HG03175 (cell line): ENCODE measurements around the gene SYCE1.
"Not testable (repeated sequence)": the region's sequence is repeated elsewhere in the genome, so short reads cannot be mapped to it uniquely, and the experiment has no call there.

ENCODE experiments used
- ATAC-seq: cut with Tn5 transposase; IDR thresholded peaks from one replicate; pipeline ENCODE4 v1.9.1; 2021; ENCODE audit warnings: mild to moderate bottlenecking, moderate library complexity; ENCODE audit not compliant: unreplicated experiment

The SYCE1 gene, protein sequence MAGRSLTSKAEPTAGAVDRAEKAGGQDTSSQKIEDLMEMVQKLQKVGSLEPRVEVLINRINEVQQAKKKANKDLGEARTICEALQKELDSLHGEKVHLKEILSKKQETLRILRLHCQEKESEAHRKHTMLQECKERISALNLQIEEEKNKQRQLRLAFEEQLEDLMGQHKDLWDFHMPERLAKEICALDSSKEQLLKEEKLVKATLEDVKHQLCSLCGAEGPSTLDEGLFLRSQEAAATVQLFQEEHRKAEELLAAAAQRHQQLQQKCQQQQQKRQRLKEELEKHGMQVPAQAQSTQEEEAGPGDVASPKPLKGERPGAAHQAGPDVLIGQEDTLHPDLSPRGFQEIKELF

GRCh38 chr10:133565441-133566294 is at the start of gene SYCE1:
TSS of gene SYCE1 (minus strand) at chr10:133565583. CDS start at chr10:133565529, 54 bp downstream.
- ATAC-seq = no peak

DNA sequence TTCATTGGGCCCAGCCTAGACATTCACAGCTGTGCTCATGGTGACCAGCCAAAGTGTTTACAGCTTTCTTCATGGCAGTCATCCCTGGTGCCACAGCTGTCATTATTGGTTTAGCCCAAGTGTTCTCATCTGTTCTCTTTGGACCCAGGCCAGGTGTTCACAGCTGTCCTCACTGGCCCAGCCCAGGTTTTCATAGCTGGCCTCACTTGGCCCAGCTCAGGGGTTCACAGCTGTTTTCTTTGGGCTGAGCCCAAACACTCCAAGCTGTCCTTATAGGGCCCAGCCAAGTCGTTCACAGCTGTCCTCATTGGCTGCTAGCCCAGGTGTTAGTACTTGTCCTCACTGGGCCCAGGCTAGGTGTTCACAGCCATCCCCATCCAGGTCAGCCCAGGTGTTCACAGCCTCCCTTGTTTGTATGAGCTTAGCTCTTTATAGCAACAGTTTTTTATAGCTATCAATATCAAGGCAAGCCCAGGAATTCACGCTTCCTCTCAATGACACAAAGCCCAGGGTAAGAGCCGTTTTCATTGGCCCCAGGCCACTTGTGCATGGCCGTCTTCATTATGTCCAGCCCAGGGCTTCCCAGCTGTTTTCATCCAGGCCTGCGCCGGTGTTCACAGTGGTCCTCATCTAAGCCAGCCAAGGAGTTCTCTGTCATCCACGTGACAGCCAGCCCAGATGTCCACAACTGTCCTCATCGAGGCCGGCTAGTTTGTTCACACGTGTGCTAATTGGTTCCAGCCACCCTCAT is 49.6 kb upstream of the SYCE1 start:
- no peak for ATAC-seq

DNA sequence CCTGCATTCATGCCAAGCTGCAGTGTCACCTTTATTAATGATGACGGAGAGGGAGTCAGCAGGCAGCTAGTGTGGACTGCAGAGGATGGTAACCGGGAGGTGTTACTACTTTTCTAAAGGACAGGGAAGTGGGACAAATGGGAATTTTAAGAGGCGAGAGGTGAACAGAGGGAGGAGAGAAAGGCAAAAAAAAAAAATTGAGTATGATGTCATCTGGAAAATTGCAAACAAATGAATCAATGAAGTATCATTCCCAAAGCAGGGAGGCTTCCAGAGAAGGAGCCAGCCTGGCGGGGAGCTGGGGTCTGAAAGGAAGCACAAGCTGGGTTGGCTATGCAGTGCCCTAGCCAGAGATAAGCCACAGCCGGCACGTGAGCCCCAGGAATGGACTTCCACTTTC is 48.3 kb upstream of the SYCE1 start:
- ATAC-seq = no peak

DNA sequence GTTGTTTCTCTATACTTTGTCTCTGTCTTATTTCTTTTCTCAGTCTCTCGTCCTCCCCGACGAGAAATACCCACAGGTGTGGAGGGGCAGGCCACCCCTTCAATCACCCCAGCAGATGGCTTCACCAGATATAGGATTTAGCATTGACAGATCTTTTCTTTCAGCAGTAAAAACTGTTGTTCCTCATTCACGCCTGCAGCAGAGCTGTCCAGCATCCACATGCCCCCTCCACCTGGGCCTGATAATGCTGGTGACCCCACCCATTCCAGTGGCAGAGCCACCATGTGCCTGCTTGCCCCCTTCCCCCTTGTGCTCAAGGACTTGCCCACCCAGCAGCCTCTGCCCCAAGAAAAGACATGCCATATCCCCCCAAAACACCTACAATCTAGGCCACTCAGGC is 45.7 kb upstream of the SYCE1 start:
- ATAC-seq = no peak

DNA sequence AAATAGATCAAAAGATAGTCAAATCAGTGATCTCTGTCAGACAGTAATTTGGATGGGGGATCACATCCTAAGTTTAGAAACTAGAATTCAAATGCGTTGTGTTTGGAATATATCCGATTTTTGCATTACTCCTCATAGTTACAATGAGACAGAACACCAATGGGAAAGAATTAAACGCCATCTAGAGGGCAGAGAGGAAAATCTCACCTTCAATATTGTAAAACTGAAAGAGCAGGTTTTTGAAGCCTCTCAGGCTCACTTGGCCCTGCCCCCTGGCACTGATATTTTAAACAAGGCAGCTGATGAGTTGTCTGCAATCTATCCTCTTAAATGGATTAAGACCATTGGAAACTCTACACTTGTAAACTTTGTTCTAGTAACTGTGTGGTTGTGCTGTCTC is 43.5 kb upstream of the SYCE1 start:
- no peak for ATAC-seq

DNA sequence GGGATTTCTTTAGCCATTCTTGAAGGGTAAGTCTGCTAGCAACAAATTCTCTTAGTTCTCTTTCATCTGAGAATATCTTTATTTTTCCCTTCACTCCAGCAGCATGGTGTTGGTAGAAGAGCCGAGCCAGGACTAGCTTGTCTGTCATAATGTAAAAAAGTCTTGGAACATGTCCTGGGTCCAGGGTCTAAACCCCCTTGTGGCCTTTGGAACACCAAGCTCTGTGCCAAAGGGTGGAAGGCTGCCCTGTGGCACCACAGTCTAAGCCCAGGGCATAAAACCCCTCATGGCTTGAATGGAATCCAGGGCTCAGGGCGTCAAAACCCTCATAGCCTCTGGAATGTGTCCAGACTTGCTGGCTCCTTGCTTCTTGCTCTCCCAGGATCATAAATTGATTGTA is 38.1 kb upstream of the SYCE1 start:
- not testable (repeated sequence) for ATAC-seq

DNA sequence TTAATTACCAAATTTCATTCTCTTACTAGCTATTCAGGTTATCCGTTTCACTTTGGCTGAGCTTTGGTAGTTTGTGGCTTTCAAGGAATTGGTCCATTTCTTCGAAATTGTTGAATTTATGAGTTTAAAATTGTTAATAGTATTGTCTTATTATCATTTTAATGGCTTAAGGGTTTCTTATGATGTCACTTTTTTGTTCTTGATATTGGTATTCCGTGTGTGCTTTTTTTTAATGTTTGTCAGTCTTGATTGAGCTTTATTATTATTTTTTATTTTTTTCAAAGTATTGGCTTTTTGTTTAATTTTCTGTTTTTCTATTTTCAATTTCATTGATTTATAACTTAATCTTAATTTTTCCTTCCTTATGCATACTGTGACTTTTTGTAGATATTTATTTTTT is 35.3 kb upstream of the SYCE1 start:
- ATAC-seq = no peak

DNA sequence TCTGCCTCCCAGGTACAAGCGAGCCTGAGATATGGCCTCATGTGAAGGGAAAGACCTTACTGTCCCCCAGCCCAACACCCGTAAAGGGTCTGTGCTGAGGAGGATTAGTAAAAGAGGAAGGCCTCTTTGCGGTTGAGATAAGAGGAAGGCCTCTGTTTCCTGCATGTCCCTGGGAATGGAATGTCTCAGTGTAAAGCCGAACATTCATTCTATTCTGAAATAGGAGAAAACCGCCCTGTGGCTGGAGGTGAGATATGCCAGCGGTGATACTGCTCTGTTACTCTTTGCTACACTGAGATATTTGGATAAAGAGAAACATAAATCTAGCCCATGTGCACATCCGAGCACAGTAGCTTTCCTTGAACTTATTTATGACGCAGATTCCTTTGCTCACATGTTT is 34.5 kb upstream of the SYCE1 start:
- ATAC-seq = not testable (repeated sequence)

- ATAC-seq = no peak
Observed at GRCh38 chr10:133592716-133593115, 27.3 kb upstream of the SYCE1 start.

DNA sequence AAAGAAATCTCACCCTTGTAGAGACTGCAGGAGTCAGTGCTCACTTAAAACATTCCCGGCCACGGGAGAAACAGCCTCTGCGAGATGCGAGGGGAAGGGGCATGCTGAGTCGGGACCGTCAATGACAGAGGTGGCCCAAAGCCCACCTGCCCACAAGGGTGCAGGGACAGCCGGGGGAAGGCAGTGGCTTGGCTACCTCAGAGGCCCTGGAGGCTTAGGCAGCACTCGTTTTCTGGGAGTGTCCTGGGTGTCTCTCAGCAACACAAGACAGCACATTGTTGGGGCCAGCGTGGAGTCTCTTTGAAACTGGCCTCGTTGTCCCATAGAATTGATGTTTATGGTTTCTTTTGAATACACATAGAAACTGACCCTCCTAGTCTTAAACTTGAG is 25.6 kb upstream of the SYCE1 start:
- no peak for ATAC-seq

DNA sequence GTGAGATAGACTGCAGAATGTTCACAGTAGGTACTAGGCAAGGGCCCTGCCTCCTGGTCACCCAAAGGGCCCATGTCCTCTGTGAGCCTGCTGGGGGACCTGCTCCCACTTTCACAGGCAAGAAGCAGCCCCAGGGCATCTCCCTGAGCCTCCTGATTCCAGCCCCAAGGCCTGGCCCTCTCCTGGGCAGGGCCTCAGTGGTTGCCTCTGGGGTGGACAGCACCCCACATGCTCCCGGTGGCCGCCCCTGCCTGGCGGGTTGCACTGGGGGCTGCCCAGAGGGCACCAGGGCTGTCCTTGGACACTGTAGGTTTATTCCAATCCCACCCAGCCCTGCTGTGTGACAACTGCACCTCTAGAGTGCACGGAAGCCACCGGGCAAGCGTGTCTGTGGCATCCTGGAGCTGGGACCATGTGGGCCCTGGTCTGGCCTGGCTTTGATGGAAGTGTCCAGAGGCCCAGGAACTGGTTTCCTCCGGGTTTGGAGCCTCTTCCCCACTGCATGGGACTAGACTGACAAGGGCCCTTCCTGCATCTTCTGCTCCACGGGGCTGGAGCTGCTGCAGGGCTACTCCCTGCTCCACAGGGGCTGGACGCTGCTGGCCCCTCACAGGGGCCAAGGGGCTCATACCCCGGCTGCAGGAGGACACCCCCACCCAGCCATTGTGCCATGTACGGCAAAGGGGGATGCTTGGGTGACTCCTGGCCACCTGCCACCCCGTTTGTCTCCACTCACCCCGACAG is 25.0 kb upstream of the SYCE1 start:
- no peak for ATAC-seq

DNA sequence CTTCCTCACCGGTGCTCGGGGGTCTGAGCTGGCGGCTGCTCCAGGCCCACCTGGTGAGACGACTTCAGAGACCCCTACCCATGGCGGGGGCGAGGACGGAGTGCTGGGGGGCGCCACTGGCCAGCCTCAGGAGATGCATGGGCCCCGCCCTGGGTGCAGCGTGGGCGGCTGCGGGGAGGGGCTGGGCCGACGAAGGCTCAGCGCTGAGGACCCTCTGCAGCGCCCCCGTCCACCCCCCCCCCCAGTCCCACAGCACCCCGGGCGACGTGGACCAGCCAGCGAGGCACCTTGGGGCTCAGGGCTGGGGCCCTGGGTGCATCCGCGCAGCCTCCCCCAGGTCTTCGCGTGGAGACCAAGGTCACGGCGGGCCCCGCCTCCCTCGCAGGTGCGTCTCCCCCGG is 11.7 kb upstream of the SYCE1 start:
- not testable (repeated sequence) for ATAC-seq

DNA sequence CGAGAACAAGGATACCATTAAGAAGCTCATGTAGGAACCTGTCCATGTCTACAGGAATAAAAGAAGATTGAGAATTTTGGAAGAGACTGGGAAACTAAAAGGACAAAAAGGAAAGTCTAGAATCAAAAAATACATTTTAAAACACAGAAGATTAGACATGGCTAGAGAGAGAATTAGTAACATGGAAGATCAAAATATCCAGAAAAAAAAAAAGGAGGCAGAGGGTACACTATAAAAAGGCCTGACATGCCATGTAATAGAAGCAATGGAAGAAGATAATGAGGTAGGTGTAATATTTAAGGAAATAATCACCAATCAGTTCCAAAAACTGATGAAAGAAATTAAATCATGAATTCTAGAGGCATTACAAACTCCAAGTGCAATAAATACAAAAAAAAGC is 8.1 kb upstream of the SYCE1 start:
- ATAC-seq = not testable (repeated sequence)

DNA sequence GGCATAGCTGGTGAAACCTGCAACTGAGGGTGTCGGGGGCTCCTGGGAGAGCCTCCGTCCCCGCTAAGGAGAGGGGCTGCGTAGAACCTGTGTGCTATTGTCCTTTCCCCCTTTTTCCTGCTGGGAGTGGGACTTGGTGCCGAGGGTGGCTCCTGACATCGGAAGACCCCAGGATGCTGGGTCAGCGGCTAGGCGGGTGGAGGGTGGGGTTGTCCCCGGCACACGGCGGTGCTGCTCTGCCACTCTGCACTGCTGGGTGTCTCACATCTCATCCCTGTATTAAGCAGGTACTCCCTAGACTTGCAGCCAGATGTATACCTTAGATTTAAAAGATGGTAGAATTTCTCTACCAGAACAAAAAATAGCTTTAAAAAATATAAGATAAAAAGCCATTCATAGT is 6.7 kb upstream of the SYCE1 start:
- ATAC-seq = not testable (repeated sequence)

- not testable (repeated sequence) for ATAC-seq
Observed at GRCh38 chr10:133569801-133570200, 4.4 kb upstream of the SYCE1 start.

- not testable (repeated sequence) for ATAC-seq
Observed at GRCh38 chr10:133568831-133569527, 3.6 kb upstream of the SYCE1 start.

DNA sequence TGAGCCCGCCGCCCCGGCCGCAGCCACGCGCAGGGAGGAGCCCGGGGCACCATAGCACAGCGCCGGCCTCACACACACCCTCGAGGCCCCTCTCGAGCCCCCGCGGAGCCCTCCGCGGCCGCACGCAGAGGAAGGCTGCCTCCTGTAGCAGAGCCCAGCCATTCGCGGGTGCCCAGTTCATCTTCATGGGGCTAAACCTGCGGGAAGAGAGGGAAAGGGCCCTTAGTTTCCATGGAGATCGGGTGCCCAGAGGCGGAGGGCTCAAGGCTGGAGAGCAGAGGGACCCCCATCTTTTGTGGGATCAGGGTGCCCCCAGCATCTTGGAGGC is 2.9 kb upstream of the SYCE1 start:
- no peak for ATAC-seq

GRCh38 chr10:133567609-133568286 is 2.4 kb upstream of the SYCE1 start:
- no peak for ATAC-seq

DNA sequence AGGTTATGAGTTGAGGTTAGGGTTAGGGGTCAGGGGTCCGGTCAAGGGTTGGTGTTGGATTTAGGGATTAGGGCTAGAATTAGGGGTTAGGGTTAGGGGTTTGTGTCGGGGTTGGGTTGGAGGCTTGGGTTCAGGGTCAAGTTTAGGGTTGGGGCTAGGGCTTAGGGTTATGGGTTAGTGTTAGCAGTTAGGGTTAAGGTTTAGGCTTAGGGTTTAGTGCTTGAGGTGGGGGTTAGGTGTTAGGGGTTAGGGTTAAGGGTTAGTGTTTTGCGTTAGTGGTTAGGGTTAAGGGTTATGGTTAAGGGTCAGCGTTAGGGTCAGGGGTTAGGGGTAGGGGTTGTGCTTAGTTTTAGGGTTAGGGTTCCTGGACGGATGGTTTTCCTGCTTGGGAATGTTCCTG is 1.7 kb upstream of the SYCE1 start:
- ATAC-seq = no peak

DNA sequence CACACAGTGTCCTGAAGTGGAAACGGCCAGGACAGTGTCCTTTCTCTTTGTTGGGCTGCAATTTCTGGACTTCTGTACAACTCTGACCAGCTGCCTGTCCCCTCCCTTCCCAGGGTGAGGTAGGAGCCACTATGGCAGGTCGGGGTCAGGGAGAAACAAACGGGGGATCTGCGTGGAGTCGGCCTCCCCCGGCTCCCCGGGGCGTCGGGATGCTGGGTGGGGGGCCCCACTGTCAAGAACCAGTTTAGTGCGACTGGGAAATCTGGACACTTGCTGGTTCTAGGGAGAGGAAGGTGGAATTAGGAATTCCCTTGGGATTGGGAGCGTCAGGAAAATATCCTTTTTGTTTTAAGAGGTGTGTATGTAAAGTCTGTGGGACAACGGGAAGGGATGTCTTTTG is 567 bp downstream of the SYCE1 start:
- no peak for ATAC-seq
